Stimulated activated CD4-positive, alpha-beta T cell treated with anti-CD3 and anti-CD28 coated beads, Interleukin-1b, Interleukin-23, amount 100 ng/mL, for 48 hours (primary cell): ENCODE data around the gene SMIM1.
"Not testable (repeated sequence)": the region's sequence is repeated elsewhere in the genome, so short reads cannot be mapped to it uniquely, and the experiment has no call there.

ENCODE experiments used
- DNase-seq: peaks from one replicate; pipeline ENCODE4 v3.0.0-alpha.2; 2020

Gene SMIM1

GRCh38 chr1:3738943-3739342 is 33.6 kb upstream of the SMIM1 start:
- DNase-seq, result no peak

DNA sequence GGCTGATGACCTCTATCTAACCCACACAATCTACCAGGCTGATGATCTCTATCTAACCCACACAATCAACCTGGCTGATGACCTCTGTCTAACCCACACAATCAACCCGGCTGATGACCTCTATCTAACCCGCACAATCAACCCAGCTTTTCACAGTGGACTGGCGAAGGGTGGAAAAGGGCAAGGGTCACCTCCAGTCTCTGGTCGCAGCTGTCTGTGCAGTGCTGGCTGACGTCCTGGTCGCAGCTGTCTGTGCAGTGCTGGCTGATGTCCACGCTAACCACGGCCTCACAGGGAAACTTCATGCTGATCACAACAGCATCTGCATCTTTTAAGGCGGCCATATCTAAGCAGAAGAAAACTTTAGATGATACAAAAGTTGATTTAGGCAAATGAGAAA is 32.5 kb upstream of the SMIM1 start:
- no peak for DNase-seq

DNA sequence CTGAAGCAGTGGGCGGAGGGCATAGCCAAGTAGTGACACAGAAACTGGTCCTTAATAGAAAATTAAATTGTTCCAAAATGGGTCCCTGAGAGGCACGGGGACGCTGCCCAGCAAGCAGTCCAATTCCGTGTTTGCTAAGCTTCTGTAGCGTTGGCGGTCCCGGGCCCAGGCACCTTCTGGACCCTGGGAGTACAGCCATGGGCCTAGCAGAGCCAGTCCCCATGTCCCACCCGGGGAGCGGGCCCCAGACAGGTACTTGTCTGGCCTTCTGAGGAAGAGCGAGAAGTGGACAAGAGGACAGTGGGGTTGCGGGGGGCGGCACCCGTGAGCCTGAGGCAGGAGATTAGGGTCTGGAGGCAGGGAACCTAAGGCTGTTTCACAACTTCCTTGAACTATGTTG is 31.8 kb upstream of the SMIM1 start:
- no peak for DNase-seq

DNA sequence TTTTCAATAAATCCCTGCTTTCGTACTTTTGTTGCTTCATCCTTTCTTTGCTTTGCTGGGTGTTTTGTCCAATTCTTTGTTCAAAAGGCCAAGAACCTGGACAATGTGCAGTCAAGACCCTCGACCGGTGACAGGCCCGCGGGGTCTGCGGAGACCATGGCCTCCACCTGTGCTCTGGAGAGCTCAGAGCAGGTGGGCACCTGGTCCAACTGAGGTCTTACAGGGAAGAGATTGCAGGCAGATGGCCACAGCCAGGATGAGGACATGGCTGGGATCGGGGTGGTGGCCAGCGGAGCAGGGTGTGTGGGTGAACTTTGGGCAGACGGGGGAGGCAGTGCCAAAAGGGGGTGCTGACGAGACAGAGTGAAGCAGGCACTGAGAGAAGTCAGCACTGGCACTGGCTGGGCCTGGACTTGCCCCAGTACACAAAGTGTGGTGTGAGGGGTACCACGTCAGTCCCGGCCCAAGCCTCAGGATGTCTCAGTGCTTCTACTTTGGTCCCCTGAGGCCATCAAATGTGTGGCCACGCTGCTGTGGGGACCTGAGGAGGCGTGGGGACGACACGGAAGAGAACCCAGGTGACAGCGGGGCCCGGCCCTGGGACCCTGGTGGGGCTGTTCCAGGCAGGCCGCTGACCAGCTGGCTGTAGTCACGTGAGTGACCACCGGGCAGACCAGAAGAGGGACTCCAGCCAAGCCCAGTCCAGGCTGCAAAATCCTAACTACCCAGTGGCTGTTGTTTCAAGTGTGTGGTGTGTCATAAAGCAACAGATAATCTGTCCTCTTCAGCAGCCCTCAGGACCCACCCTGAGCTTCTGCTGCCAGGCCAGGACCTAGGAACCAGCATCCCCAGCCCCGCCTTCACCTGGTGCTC is 30.7 kb upstream of the SMIM1 start:
- DNase-seq, result no peak

GRCh38 chr1:3742439-3743298 is 29.9 kb upstream of the SMIM1 start:
- no peak for DNase-seq

- DNase-seq, result no peak
Observed at GRCh38 chr1:3743421-3743820, 29.1 kb upstream of the SMIM1 start.

- DNase-seq, result no peak
Observed at GRCh38 chr1:3743826-3744225, 28.7 kb upstream of the SMIM1 start.

- no peak for DNase-seq
Observed at GRCh38 chr1:3744646-3745045, 27.9 kb upstream of the SMIM1 start.

DNA sequence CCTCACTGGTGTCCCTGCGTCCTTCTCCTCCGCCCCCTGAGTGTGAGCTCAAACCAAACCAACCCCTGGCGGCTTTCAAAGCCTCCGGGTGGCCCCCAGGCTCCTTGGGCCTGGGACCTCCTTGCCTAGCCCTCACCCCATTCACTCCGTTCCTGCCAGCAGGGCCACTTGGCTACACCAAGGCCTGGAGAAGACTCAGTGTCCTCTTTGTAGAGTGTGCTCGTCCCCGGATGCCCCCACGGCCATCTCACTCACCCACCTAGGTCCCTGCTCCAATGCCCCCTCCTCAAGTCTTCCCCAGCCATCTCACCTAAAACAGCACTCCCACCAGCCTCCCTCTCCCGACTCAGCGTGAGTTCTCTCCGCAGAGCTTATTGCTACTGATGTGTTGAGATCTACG is 27.5 kb upstream of the SMIM1 start:
- no peak for DNase-seq

DNA sequence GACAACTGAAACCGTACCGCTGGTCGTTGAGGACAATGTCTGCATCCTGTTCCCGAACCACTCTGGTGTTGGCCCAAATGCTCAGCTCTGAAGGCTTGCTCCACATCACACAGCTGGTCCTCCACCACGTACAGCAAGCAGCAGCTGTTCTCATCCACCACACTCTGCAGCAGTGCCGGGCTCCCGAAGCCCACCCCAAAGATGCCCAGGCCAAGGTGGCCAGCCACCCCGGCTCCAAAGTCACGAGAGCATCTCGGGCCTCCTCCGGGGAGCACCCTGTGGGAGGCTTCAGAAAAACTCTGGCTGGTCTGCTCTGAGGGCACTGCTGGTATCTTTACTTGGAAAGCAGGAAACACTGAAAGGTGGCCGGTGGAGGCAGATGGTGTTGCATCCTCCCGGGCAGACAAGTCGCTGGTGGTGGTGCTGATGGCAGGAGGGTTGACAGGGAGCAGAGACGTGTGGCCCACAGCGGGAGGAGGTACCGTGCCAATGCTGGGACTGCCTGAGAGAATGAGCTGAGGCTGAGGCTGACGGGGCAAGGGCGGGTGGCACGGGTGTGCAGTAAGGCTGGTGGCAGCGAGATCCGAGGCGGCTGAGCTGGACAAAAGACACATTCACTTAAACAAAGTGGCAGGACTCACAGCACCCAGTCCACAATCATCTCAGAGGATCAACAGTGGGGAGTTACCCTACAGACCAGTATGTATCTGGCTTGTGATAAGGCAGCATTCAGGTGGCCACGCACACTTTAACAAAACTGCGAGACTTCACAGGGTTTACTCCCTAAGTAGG is 26.8 kb upstream of the SMIM1 start:
- DNase-seq, result no peak

DNA sequence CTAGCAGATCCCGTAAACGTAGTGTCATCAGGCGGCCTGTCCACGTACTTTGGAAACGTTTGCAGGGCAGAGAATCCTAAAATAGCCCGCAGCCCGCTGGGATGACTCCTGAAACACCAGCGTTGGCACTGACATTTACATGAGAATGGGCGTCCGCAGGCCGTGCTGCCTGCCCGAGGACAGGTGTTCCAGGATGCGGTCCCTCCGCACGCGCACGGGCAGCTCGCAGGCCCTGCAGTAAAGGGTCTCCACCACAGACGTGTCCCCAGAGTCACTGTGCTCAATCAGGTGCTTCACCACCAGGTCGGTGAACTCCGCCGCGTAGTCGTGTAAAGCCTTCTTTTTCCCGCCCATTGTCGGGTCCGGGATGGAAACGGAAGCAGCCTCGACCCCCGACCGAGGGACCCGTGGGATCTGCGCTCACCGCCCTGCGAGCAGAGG is 26.1 kb upstream of the SMIM1 start:
- no peak for DNase-seq

DNA sequence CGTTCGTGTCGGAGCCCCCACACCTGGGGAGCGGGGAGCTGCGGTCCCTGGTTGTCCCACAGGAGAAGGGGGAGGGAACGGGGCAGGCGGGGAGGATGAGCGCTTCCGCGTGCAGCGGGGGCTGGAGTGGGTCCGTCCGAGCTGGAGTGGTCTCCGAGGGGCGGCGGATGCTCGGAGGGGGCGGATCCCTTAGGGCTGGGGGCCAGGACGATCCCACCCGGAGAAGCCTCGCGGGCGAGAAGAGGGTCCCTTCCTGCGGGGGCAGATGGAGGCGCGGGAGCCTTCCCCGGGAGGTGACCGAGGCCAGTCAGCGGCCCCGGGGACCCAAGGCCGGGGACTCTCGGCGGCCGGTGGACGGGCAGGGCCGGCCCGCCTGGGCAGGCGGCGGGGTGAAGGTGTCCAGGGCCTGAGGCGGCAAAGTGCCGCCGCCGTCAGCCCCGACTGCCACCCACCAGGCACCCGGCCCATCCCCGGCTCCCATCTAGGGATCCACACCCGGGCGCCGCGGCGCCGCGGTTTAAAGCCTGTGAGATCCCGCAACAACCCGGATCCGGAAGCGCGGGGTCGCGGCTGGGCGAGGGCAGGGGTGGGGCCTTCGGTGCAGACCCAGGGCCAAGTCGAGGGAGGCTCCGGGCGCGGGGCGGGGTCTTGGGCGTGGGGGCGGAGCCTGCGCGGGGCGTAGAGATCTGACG is 25.6 kb upstream of the SMIM1 start:
- peak; percentile 88 for DNase-seq

DNA sequence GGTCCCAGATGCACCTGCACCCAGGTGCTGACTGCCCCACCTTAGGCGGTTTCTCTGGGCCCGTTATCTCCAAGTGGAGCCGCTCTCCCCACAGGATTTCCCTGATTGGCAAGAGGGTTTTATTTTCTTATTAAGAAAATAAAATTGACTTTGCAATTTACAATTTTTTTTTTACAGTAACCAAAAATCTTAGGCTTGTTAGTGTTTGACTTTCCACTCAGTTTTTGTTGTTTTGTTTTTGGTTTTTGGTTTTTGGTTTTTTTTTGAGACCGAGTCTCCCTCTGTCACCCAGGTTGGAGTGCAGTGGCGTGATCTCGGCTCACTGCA is 25.1 kb upstream of the SMIM1 start:
- no peak for DNase-seq

- no peak for DNase-seq
Observed at GRCh38 chr1:3747903-3748302, 24.6 kb upstream of the SMIM1 start.

GRCh38 chr1:3748316-3748900 is 24.1 kb upstream of the SMIM1 start:
- not testable (repeated sequence) for DNase-seq

- DNase-seq, result no peak
Observed at GRCh38 chr1:3749512-3749911, 23.0 kb upstream of the SMIM1 start.

DNA sequence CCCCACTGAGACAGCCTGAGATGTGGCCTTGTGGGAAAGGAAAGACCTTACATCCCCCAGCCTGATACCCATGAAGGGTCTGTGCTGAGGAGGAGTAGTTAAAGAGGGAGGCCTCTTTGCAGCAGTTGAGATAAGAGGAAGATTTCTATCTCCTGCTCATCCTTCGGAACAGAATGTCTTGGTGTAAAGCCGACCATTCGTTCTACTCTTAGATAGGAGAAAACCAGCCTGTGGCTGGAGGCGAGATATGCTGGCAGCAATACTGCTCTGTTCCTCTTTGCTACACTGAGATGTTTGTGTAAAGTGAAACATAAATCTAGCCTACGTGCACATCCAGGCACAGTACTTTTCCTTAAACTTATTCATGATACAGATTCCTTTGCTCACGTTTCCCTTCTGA is 21.8 kb upstream of the SMIM1 start:
- no peak for DNase-seq

GRCh38 chr1:3752400-3752945 is 20.1 kb upstream of the SMIM1 start, which contains the start of gene CCDC27:
TSS of gene CCDC27 (plus strand) at chr1:3752450. CDS start at chr1:3752482, 32 bp downstream.
- DNase-seq, result no peak

DNA sequence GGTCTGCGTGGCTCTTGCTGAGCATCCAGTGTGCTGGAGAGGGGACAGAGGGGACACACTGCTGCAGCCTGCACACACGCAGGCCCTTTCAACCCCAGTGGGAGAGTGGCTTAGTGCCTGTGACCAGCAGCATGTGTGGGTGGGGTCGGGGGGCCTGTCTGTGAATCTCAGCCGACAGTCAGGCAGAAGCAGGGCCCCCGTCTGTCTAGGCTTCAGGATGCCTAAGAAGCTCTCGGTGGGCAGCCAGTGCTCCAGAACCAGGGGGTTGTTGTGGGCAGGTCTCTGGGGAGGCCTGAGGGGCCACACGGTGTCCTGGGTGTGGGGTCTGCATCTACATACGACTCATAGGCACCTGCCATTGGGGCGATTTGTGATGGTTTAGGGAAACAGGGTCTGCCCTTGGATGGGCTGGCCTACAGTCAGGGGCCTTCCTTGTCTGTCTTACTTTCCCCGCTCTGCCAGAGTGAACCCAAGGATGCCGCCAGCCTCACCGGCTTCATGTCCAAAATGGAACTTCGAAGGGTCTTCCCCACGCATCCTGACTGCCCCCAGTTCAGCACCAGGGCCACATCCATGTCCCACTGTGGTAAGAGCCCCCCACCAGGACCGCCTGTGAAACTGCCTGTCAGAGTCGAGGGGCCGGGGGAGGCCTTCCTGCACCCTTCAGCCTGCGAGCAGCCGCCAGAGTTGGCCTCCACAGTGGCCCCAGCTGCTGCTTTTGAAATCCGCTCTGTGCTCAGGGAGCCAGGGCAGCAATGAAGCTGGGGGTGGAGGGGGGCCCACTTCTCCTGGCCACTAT is 18.7 kb upstream of the SMIM1 start:
- DNase-seq, result no peak

- DNase-seq, result no peak
Observed at GRCh38 chr1:3756394-3756793, 16.2 kb upstream of the SMIM1 start.

- DNase-seq, result no peak
Observed at GRCh38 chr1:3759164-3759563, 13.4 kb upstream of the SMIM1 start.
